ENCODE results near the gene TMEM88. TPM values are rescaled to one million over a fixed set of nuclear protein-coding genes. Genes with fewer than 3 reads are reported as not detected.

TMEM88 gene
- total RNA-seq, 2 experiments from 2014 or later: 2.2 to 2.4 TPM

- Mint-ChIP-seq H3K27me3 (no peaks in the 10 kb centered on the region), H3K27ac (peak overlapping the region; percentile 85), H3K36me3 (peaks cover 4% of the 10 kb centered on the region), H3K9me3 (no peaks in the 10 kb centered on the region), H3K4me3 (peak overlapping the region; percentile 85), H3K4me1 (ENCODE audit: low read depth) (peaks cover 54% of the 10 kb centered on the region)
- intact Hi-C loops (cut with micrococcal nuclease): loop anchor here (5.0 kb wide), 6 partner anchors 268 to 598 kb away; partner anchors contain the start of genes CTC1, EIF5A, GABARAP and HES7
- DNase-seq: no peak
- ChIA-PET POLR2A (interaction anchor here (1.0 kb wide), 1 partner anchor 9 kb away, joined by 3 read pairs; no protein-coding TSS in a partner anchor), CTCF (interaction anchor here (1.0 to 1.5 kb wide), 2 partner anchors 11 to 97 kb away, joined by 4 read pairs; no protein-coding TSS in a partner anchor)
Observed at GRCh38 chr17:7840441-7840840, 14.4 kb upstream of the TMEM88 start.

GRCh38 chr17:7840875-7841274 is 14.0 kb upstream of the TMEM88 start:
- Mint-ChIP-seq H3K4me3 (peak overlapping the region; percentile 85), H3K9me3 (no peaks in the 10 kb centered on the region), H3K27ac (peak overlapping the region; percentile 85), H3K27me3 (no peaks in the 10 kb centered on the region), H3K4me1 (ENCODE audit: low read depth) (peaks cover 57% of the 10 kb centered on the region), H3K36me3 (peaks cover 7% of the 10 kb centered on the region)
- CTCF ChIA-PET: interaction anchor here (1.0 to 2.1 kb wide), 3 partner anchors 10 to 154 kb away, joined by 4 to 7 read pairs (median 4); partner anchors contain the start of gene TP53
- intact Hi-C loops (cut with micrococcal nuclease): loop anchor here (5.0 kb wide), 6 partner anchors 269 to 599 kb away; partner anchors contain the start of genes CTC1, EIF5A, GABARAP and HES7
- no peak for DNase-seq
- POLR2A ChIA-PET: interaction anchor here (1.0 to 1.7 kb wide), 2 partner anchors 8 to 404 kb away, joined by 3 to 4 read pairs; no protein-coding TSS in a partner anchor

DNA sequence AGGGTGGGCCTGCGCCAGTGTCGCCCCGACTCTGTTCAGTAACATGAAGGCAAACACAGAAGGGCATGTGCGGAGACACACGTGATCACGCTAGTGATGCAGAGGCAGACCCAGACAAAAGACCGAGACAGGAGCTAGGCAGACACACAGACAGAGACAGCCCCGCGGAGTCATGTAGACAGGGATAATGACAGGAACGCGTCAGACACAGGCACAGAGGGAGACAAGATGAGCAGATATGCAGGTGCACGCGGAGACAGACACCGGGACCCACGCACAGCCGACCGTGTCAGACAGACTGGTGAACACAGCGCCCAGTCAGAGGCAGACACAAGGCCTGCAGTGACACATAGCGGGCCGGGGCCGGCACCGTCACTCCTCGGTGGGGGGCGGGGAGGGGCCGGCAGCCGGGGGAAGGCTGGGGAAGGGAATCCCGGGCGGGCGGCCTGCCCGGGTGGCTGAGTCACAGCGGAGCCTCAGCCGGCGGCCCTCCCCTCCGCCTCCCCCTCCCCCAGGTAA is 13.4 kb upstream of the TMEM88 start:
- intact Hi-C loops (cut with micrococcal nuclease): loop anchor here (5.0 kb wide), 6 partner anchors 269 to 599 kb away; partner anchors contain the start of genes CTC1, EIF5A, GABARAP and HES7
- ChIA-PET POLR2A (interaction anchor here (0.9 to 2.1 kb wide), 6 partner anchors 9 to 405 kb away, joined by 3 to 11 read pairs (median 4); partner anchors contain the start of genes CYB5D1, NAA38 and TP53), CTCF (interaction anchor here (1.0 to 2.4 kb wide), 4 partner anchors 9 to 155 kb away, joined by 4 to 11 read pairs (median 6); partner anchors contain the start of genes CYB5D1, NAA38 and TP53)
- Mint-ChIP-seq H3K27me3 (no peaks in the 10 kb centered on the region), H3K4me1 (ENCODE audit: low read depth) (peaks cover 58% of the 10 kb centered on the region), H3K27ac (peak overlapping the region; percentile 95), H3K9me3 (no peaks in the 10 kb centered on the region), H3K4me3 (peak overlapping the region; percentile 85), H3K36me3 (peaks cover 9% of the 10 kb centered on the region)
- peak; percentile 95 for DNase-seq

- CTCF ChIA-PET: interaction anchor here (1.0 to 5.4 kb wide), 5 partner anchors 7 to 155 kb away, joined by 4 to 70 read pairs (median 7); partner anchors contain the start of genes CYB5D1, KDM6B, NAA38 and TP53
- intact Hi-C loops (cut with micrococcal nuclease): loop anchor here (1.0 to 5.0 kb wide), 8 partner anchors 9 to 600 kb away; partner anchors contain the start of genes CTC1, EIF5A, GABARAP and HES7
- POLR2A ChIA-PET: interaction anchor here (0.7 to 2.1 kb wide), 10 partner anchors 8 to 405 kb away, joined by 3 to 11 read pairs (median 4); partner anchors contain the start of genes CYB5D1, KDM6B, NAA38 and TP53
- Mint-ChIP-seq H3K4me3 (peak overlapping the region; percentile 85), H3K27ac (peak overlapping the region; percentile 95), H3K36me3 (peaks cover 13% of the 10 kb centered on the region), H3K4me1 (ENCODE audit: low read depth) (peaks cover 58% of the 10 kb centered on the region), H3K27me3 (no peaks in the 10 kb centered on the region), H3K9me3 (no peaks in the 10 kb centered on the region)
- DNase-seq: peak; percentile 89
Observed at GRCh38 chr17:7841915-7842379, 12.9 kb upstream of the TMEM88 start.

DNA sequence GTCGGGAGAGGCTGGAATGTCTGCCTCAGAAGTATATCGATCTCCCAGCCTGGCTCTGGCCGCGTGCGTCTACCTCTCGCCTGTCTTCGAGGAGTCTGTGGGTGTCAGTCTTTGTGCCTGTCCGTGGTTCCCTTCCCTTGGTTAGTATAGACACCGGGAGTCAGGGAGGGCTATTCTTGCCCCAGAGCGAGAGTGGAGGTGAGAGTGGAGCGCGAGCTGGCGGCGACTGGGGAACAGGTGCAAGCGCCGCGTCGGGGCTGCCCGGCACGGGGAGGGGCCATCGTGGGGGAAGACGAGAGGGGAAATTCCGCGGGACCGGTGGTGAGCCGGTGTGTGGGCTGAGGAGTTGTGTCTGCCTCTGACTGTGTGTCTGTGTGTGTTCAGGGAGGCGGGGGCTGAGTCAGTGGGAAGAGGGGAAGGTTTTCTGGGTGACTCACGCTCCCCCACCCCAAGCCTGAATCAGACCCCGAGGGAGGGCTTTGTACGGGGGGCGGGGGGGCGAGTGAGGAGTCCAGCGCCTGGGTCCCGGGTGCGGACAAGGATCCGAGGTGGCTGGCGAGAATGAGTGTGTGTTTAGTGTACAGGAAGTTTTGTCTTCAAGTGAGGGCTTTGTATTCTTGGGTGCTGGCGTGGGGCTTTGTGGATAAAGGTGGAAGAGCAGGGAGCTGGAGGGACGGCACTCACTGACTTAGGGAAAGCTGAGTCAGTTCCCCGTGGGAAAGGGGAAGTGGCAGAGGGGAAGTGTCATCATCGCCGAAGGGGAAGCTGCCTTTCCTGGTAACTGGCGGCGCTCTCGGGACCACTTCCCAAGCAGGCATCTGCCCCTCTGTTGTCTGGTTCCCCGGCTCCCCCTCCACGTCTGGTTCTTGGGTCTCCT is 12.2 kb upstream of the TMEM88 start:
- peaks cover 52% of the 10 kb centered on the region for H3K4me1 Mint-ChIP-seq (ENCODE audit: low read depth)
- ChIA-PET POLR2A (interaction anchor here (0.7 to 3.0 kb wide), 13 partner anchors 8 to 406 kb away, joined by 3 to 13 read pairs (median 4); partner anchors contain the start of genes CYB5D1, KDM6B, NAA38 and TP53), CTCF (interaction anchor here (1.0 to 5.4 kb wide), 4 partner anchors 8 to 156 kb away, joined by 5 to 70 read pairs (median 9); partner anchors contain the start of genes CYB5D1, KDM6B, NAA38 and TP53)
- peak; percentile 97 for DNase-seq
- no peaks in the 10 kb centered on the region for H3K27me3 Mint-ChIP-seq
- no peaks in the 10 kb centered on the region for H3K9me3 Mint-ChIP-seq
- peak overlapping the region; percentile 95 for H3K27ac Mint-ChIP-seq
- H3K36me3 Mint-ChIP-seq: peaks cover 15% of the 10 kb centered on the region
- intact Hi-C loops (cut with micrococcal nuclease): loop anchor here (1.0 to 5.0 kb wide), 9 partner anchors 9 to 600 kb away; partner anchors contain the start of genes CTC1, EIF5A, FXR2 and GABARAP
- peak overlapping the region; percentile 85 for H3K4me3 Mint-ChIP-seq

DNA sequence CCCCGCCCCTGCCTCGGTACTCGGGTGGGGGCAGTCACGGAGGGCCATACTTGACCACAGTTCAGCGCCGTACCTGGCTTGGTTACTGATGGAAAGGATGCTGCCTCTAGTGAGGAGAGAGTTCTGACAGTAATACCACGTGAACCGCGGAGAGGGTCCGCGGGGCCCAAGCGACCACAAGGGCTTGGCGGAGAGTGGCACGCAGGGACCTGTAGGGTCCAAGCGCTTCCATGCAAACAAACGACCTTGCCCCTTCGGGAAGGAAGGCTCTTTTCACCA is 11.7 kb upstream of the TMEM88 start:
- ChIA-PET POLR2A (interaction anchor here (1.1 to 3.0 kb wide), 6 partner anchors 9 to 156 kb away, joined by 3 to 13 read pairs (median 8); partner anchors contain the start of genes CYB5D1, KDM6B, NAA38 and TP53), CTCF (interaction anchor here (2.4 to 5.4 kb wide), 2 partner anchors 8 to 14 kb away, joined by 11 to 70 read pairs; partner anchors contain the start of genes CYB5D1, KDM6B and NAA38)
- Mint-ChIP-seq H3K36me3 (peaks cover 16% of the 10 kb centered on the region), H3K27ac (peak overlapping the region; percentile 95), H3K4me1 (ENCODE audit: low read depth) (peaks cover 49% of the 10 kb centered on the region), H3K9me3 (no peaks in the 10 kb centered on the region), H3K4me3 (peak overlapping the region; percentile 85), H3K27me3 (no peaks in the 10 kb centered on the region)
- peak; percentile 69 for DNase-seq
- intact Hi-C loops (cut with micrococcal nuclease): loop anchor here (1.0 to 5.0 kb wide), 7 partner anchors 229 to 601 kb away; partner anchors contain the start of genes CTC1, EIF5A, FXR2 and GABARAP

DNA sequence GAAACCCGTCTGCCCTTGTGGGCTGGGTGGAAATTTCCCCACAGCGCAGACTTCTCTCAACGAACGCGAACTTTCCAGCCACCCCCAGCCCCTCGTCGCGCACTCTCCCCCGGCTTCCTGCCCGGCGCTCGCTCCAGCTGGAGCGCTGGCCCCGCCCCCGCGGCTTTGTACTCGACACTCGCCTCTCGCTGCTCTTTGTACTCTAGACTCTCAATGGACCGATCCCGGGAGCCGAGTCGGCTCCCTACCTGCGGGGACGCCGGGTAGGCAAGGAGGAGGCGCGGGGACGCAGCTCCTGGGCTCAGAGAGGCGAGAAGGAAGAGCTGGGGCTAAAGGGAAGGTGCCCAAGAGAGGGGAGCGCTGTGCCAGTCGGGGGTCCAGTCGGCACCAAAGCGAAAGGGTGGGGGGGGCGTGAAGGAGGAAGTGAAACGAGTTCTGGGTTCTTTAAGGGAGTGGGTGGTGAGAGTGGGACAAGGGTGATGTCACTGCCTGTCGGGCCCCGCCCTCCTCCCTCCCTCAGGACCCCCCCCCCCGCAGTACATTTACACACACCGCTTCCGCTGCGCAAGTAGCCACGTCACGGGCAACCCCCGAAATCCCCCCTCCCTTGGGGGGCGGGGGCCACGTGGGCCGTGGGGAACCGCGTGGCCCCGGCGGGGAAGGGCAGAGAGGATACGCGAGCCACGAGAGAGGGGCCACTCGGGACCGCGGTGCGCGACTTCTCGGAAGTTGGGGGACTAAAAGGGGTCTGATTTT is 11.2 kb upstream of the TMEM88 start:
- H3K27ac Mint-ChIP-seq: peak overlapping the region; percentile 95
- DNase-seq: peak; percentile 90
- H3K4me1 Mint-ChIP-seq (ENCODE audit: low read depth): peaks cover 48% of the 10 kb centered on the region
- no peaks in the 10 kb centered on the region for H3K27me3 Mint-ChIP-seq
- H3K9me3 Mint-ChIP-seq: no peaks in the 10 kb centered on the region
- POLR2A ChIA-PET: interaction anchor here (1.1 to 3.0 kb wide), 6 partner anchors 9 to 157 kb away, joined by 3 to 13 read pairs (median 8); partner anchors contain the start of genes CYB5D1, KDM6B, NAA38 and TP53
- peaks cover 17% of the 10 kb centered on the region for H3K36me3 Mint-ChIP-seq
- peak overlapping the region; percentile 85 for H3K4me3 Mint-ChIP-seq
- intact Hi-C loops (cut with micrococcal nuclease): loop anchor here (1.0 to 5.0 kb wide), 9 partner anchors 8 to 601 kb away; partner anchors contain the start of genes CTC1, EIF5A, FXR2 and GABARAP
- CTCF ChIA-PET: interaction anchor here (2.4 to 5.4 kb wide), 2 partner anchors 9 to 14 kb away, joined by 11 to 70 read pairs; partner anchors contain the start of genes CYB5D1, KDM6B and NAA38

DNA sequence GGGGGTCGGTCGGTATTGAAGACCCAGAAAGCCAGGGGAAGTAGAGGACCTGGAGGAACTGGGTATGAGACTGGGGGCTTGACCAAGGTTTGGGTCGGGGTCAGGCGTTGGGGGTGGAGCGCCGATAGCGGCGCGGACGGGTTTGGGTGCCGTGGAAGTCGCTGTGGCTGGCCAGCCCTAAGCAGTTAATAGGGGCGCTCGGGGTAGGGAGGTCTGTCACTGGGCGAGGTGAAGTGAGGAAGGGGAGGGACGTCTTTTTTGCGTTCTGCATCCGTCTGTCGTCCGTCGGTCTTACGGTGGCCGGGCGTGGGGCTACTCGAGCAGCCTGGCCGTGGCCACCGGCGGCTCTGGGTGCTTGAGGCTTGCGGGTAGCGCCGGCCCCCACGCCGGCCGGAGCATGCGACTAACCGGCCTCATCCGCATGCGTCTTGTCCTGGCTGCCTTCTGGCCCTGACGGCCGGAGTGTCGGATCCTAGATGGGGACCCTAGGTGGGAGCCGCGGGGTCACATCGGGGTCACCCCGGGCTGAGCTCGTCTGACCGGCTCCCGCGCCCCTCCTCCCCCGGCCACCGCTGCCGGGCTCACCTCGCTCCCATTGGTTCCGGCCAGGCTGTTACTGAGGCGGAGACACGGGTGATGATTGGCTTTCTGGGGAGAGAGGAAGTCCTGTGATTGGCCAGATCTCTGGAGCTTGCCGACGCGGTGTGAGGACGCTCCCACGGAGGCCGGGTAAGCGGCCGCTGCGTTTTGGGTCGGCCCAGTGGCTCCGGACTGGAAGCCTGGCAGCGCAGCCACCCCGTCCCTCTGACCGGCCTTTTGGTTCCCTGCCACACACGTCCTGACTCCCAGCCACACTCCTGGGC is 10.3 kb upstream of the TMEM88 start:
- Mint-ChIP-seq H3K4me1 (ENCODE audit: low read depth) (peaks cover 45% of the 10 kb centered on the region), H3K4me3 (peak overlapping the region; percentile 85), H3K27ac (peak overlapping the region; percentile 95), H3K27me3 (no peaks in the 10 kb centered on the region), H3K36me3 (peaks cover 21% of the 10 kb centered on the region), H3K9me3 (no peaks in the 10 kb centered on the region)
- ChIA-PET POLR2A (interaction anchor here (0.9 to 3.0 kb wide), 6 partner anchors 7 to 329 kb away, joined by 4 to 24 read pairs (median 10); partner anchors contain the start of genes KDM6B, NAA38 and TP53), CTCF (interaction anchor here (0.6 to 5.4 kb wide), 11 partner anchors 10 to 216 kb away, joined by 3 to 70 read pairs (median 4); partner anchors contain the start of genes KDM6B, NAA38, RNF227 and TP53)
- intact Hi-C loops (cut with micrococcal nuclease): loop anchor here (1.0 to 5.0 kb wide), 8 partner anchors 9 to 602 kb away; partner anchors contain the start of genes CTC1, EIF5A, GABARAP and HES7
- DNase-seq: peak; percentile 92

DNA sequence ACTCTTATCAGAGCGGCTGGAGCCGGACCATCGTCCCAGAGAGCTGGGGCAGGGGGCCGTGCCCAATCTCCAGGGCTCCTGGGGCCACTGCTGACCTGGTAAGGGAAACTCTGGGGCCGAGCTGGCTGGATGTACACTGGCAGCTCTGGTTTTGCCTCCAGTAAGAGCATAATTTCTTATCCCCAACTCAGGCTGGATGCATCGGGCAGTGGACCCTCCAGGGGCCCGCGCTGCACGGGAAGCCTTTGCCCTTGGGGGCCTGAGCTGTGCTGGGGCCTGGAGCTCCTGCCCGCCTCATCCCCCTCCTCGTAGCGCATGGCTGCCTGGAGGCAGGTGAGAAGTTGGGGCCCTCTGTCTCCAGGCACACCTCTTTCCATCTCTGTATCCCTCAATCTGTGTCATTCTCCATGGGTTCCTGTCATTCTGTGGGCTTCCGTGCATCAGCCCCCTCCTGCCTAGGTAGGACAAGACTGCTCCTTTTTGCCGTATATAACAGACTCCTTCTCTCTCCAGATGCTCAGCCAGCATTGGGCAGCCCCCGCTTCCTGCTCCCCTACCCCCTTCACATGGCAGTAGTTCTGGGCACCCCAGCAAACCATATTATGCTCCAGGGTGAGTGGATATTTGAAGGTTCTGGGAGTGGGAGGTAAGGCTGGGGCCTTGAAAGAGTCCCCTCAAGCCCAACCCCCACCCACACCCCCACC is 9.4 kb upstream of the TMEM88 start:
- intact Hi-C loops (cut with micrococcal nuclease): no loop called here
- H3K36me3 Mint-ChIP-seq: peaks cover 28% of the 10 kb centered on the region
- peak overlapping the region; percentile 85 for H3K4me3 Mint-ChIP-seq
- no peak for DNase-seq
- peak overlapping the region; percentile 69 for H3K27ac Mint-ChIP-seq
- ChIA-PET POLR2A (interaction anchor here (0.9 to 3.0 kb wide), 6 partner anchors 8 to 328 kb away, joined by 4 to 24 read pairs (median 10); partner anchors contain the start of genes KDM6B, NAA38 and TP53), CTCF (interaction anchor here (0.7 to 5.4 kb wide), 10 partner anchors 10 to 212 kb away, joined by 3 to 70 read pairs (median 4); partner anchors contain the start of genes KDM6B, NAA38, RNF227 and TP53)
- no peaks in the 10 kb centered on the region for H3K27me3 Mint-ChIP-seq
- H3K4me1 Mint-ChIP-seq (ENCODE audit: low read depth): peaks cover 45% of the 10 kb centered on the region
- H3K9me3 Mint-ChIP-seq: no peaks in the 10 kb centered on the region
